ENCODE measurements around the gene LELP1. TPM values are rescaled to one million over a fixed set of nuclear protein-coding genes. Genes with fewer than 3 reads are reported as not detected.

The LELP1 gene
- total RNA-seq, 1 donor from 2014 or later = not detected

- H3K27ac Mint-ChIP-seq = no peak overlapping the region
- no peak for ATAC-seq (ENCODE audit: low read depth)
- TF ChIP-seq CTCF (IDR thresholded peaks at IDR 0.05) = no peak
- POLR2A ChIA-PET = no interaction called here
- peaks cover 17% of the 10 kb centered on the region for H3K27me3 Mint-ChIP-seq
- no peaks in the 10 kb centered on the region for H3K9me3 Mint-ChIP-seq
- no peak overlapping the region for H3K4me3 Mint-ChIP-seq
- intact Hi-C loops (cut with micrococcal nuclease) = no loop called here
- no peak for DNase-seq
- no peaks in the 10 kb centered on the region for H3K36me3 Mint-ChIP-seq (ENCODE audit: low read depth)
- H3K4me1 Mint-ChIP-seq = no peaks in the 10 kb centered on the region
- CTCF ChIA-PET = interaction anchor here (1.1 kb wide), 1 partner anchor 12 kb away, joined by 4 read pairs; no protein-coding TSS in a partner anchor
These were observed 29.3 kb downstream of the LELP1 start for GRCh38 chr1:153232553-153232952.

- intact Hi-C loops (cut with micrococcal nuclease) = no loop called here
- Mint-ChIP-seq H3K9me3 (no peaks in the 10 kb centered on the region), H3K27ac (no peak overlapping the region), H3K36me3 (ENCODE audit: low read depth) (no peaks in the 10 kb centered on the region), H3K4me3 (no peak overlapping the region), H3K27me3 (peaks cover 21% of the 10 kb centered on the region), H3K4me1 (no peaks in the 10 kb centered on the region)
- CTCF ChIA-PET = interaction anchor here (0.8 to 1.1 kb wide), 2 partner anchors 13 kb away, joined by 3 to 4 read pairs; no protein-coding TSS in a partner anchor
- no peak for DNase-seq
- POLR2A ChIA-PET = no interaction called here
- TF ChIP-seq CTCF (IDR thresholded peaks at IDR 0.05) = no peak
- ATAC-seq (ENCODE audit: low read depth) = no peak
These were observed 30.2 kb downstream of the LELP1 start for GRCh38 chr1:153233448-153233847.

GRCh38 chr1:153238527-153238926 lies 35.3 kb downstream of the LELP1 start:
- TF ChIP-seq CTCF (IDR thresholded peaks at IDR 0.05) = no peak
- no peaks in the 10 kb centered on the region for H3K4me1 Mint-ChIP-seq
- no peak overlapping the region for H3K4me3 Mint-ChIP-seq
- peaks cover 27% of the 10 kb centered on the region for H3K27me3 Mint-ChIP-seq
- DNase-seq (no peak), ATAC-seq (ENCODE audit: low read depth) (no peak)
- H3K9me3 Mint-ChIP-seq = no peaks in the 10 kb centered on the region
- ChIA-PET CTCF (no interaction called here), POLR2A (no interaction called here)
- no peak overlapping the region for H3K27ac Mint-ChIP-seq
- intact Hi-C loops (cut with micrococcal nuclease) = loop anchor here (2.0 kb wide), 1 partner anchor 40 kb away; no protein-coding TSS in a partner anchor
- no peaks in the 10 kb centered on the region for H3K36me3 Mint-ChIP-seq (ENCODE audit: low read depth)

- Mint-ChIP-seq H3K4me3 (no peak overlapping the region), H3K9me3 (no peaks in the 10 kb centered on the region), H3K27me3 (peaks cover 24% of the 10 kb centered on the region), H3K36me3 (ENCODE audit: low read depth) (no peaks in the 10 kb centered on the region), H3K27ac (no peak overlapping the region), H3K4me1 (no peaks in the 10 kb centered on the region)
- intact Hi-C loops (cut with micrococcal nuclease) = no loop called here
- no peak for ATAC-seq (ENCODE audit: low read depth)
- CTCF ChIA-PET = interaction anchor here (1.6 to 1.9 kb wide), 2 partner anchors 12 to 36 kb away, joined by 3 to 5 read pairs; no protein-coding TSS in a partner anchor
- POLR2A ChIA-PET = no interaction called here
- TF ChIP-seq CTCF (IDR thresholded peaks at IDR 0.05) = no peak
- DNase-seq = no peak
These were observed 38.9 kb downstream of the LELP1 start for GRCh38 chr1:153242160-153242559.

GRCh38 chr1:153245466-153245865 lies 42.2 kb downstream of the LELP1 start:
- intact Hi-C loops (cut with micrococcal nuclease) = no loop called here
- POLR2A ChIA-PET = interaction anchor here (0.5 kb wide), 1 partner anchor 357 kb away, joined by 6 read pairs; no protein-coding TSS in a partner anchor
- Mint-ChIP-seq H3K36me3 (ENCODE audit: low read depth) (no peaks in the 10 kb centered on the region), H3K27ac (no peak overlapping the region), H3K27me3 (peaks cover 25% of the 10 kb centered on the region), H3K4me3 (no peak overlapping the region), H3K4me1 (no peaks in the 10 kb centered on the region), H3K9me3 (no peaks in the 10 kb centered on the region)
- CTCF ChIA-PET = no interaction called here
- ATAC-seq (ENCODE audit: low read depth) (no peak), DNase-seq (no peak)
- no peak for TF ChIP-seq CTCF (IDR thresholded peaks at IDR 0.05)
